Activated CD4-positive, CD25-positive, alpha-beta regulatory T cell treated with anti-CD3 and anti-CD28 coated beads, Interleukin-2, amount 50 U/mL, for 16 hours (primary cell): ENCODE results near the gene FAM9C.
A peak's percentile ranks its signal among the peaks of the same experiment; 100 is the strongest.

Experiments used
- DNase-seq: peaks from one replicate; pipeline ENCODE4 v3.0.0-alpha.2; 2020; ENCODE audit warnings: low read depth, low spot score

FAM9C gene

GRCh38 chrX:13007519-13008188 is 36.8 kb downstream of the FAM9C start:
- DNase-seq = no peak

- DNase-seq = no peak
These were observed 38.6 kb downstream of the FAM9C start for GRCh38 chrX:13005661-13006473.

GRCh38 chrX:13001961-13002671 is 42.3 kb downstream of the FAM9C start:
- DNase-seq = no peak

GRCh38 chrX:13001097-13001496 is 43.3 kb downstream of the FAM9C start:
- no peak for DNase-seq

GRCh38 chrX:13000301-13000811 is 44.1 kb downstream of the FAM9C start:
- no peak for DNase-seq

GRCh38 chrX:12999422-12999821 is 45.0 kb downstream of the FAM9C start:
- DNase-seq = peak; percentile 13

GRCh38 chrX:12997906-12998687 is 46.3 kb downstream of the FAM9C start:
- no peak for DNase-seq

- no peak for DNase-seq
These were observed 47.4 kb downstream of the FAM9C start for GRCh38 chrX:12996934-12997435.

GRCh38 chrX:12994321-12994720 is 50.1 kb downstream of the FAM9C start:
- DNase-seq = no peak

GRCh38 chrX:12993826-12994225 is 50.6 kb downstream of the FAM9C start:
- DNase-seq = no peak

GRCh38 chrX:12992544-12993118 is 51.8 kb downstream of the FAM9C start:
- no peak for DNase-seq

GRCh38 chrX:12991575-12991974 is 52.8 kb downstream of the FAM9C start:
- DNase-seq = no peak

GRCh38 chrX:12989461-12989860 is 55.0 kb downstream of the FAM9C start:
- DNase-seq = no peak

GRCh38 chrX:12988797-12989196 is 55.6 kb downstream of the FAM9C start:
- no peak for DNase-seq

- no peak for DNase-seq
These were observed 56.4 kb downstream of the FAM9C start for GRCh38 chrX:12987900-12988594.

GRCh38 chrX:12987340-12987739 is 57.1 kb downstream of the FAM9C start:
- DNase-seq = no peak

GRCh38 chrX:12986886-12987285 is 57.5 kb downstream of the FAM9C start:
- DNase-seq = no peak

GRCh38 chrX:12986164-12986779 is 58.1 kb downstream of the FAM9C start:
- no peak for DNase-seq
